ENCODE results near the gene LPXN.

GRCh38 chr11:58506935-58507334 lies 68.7 kb downstream of the LPXN start:
- TF ChIP-seq EZH2 (IDR thresholded peaks at IDR 0.05; ENCODE audit: insufficient read depth, poor library complexity, severe bottlenecking) (no peak), EZH2phosphoT487 (IDR thresholded peaks at IDR 0.05; ENCODE audit: insufficient read depth, low read depth) (no peak)
